Bone marrow (tissue), 2 donors: Measurements from ENCODE around the gene DOCK8.
"Not testable (repeated sequence)": the region's sequence is repeated elsewhere in the genome, so short reads cannot be mapped to it uniquely, and the experiment has no call there.

Experiments used
- DNase-seq, 2 donors: peaks; one replicate each; lab custom pipeline; 2025; lab: John Stamatoyannopoulos, UW

The DOCK8 gene

DNA sequence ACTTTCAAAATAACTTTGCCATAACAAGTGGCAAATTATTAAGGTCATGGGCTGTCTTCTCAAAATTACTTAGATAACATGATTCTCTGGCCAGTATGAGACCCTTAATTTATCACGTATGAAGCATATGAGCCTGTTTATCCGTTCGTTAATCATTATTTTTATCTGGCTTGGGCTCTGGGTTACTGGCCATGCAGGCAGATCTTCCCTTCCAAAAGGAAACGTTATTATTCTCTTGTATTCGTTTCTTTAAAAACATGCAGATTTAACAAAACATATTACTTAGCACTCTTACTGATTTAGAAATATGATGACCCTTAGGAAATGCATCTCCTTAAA, 148.6 kb downstream of the DOCK8 start:
- no peak for DNase-seq

DNA sequence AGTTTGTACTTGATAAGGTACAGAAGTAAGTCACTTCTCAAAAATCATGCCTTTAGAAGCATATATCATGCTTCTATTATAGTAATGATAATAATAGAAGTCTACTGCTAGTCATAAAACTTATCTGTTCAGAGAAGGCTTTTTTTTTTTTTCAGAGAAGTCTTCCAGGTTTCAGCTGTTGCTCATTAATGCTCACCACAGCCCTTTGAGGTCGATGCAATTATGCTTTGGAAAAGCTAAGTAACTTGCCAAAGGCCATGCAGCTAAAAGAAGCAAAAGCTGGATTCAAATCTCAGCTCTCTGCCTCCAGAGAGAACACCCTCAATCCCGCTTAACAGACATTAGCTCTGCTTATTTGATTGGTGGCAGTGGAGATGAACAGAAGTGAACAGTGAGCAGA, 150.8 kb downstream of the DOCK8 start:
- DNase-seq = no peak

- DNase-seq = no peak
These were observed 152.0 kb downstream of the DOCK8 start for GRCh38 chr9:366620-367019.

DNA sequence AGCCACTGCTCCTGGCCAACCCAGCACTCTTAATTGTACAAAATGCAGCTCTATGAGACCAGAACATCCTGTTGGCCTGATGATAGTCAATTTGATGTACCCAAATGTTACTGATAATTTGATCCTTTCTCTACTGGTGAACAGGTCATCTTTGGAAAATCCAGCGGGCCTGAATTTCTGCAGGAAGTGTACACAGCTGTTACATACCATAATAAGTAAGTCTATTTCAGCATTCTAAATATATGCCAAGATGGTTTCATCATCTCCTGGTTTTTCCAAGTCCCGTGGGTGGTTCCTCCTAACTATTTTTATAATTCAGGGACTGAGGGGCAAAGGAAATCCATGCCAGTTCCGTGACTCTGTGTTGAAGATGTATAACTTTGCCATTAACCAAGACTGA, 155.4 kb downstream of the DOCK8 start:
- DNase-seq = no peak

DNA sequence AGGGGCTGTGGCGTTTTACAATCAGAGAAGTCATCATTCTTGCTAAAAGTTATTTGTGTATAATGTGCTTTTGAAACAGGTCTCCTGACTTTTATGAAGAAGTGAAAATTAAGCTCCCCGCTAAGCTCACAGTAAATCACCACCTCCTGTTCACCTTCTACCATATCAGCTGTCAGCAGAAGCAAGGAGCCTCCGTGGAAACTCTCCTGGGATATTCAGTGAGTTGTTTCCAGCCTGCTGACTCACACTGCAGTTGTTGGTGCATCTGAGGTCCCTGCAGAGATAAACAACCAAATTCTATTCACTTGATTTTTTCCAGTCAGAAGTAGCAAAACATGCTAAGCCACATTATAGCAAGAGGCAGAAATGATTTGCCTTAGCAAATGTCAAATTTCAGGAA, 156.7 kb downstream of the DOCK8 start:
- no peak for DNase-seq

- no peak for DNase-seq
These were observed 157.5 kb downstream of the DOCK8 start for GRCh38 chr9:372128-372527.

- no peak for DNase-seq
These were observed 159.1 kb downstream of the DOCK8 start for GRCh38 chr9:373759-374206.

DNA sequence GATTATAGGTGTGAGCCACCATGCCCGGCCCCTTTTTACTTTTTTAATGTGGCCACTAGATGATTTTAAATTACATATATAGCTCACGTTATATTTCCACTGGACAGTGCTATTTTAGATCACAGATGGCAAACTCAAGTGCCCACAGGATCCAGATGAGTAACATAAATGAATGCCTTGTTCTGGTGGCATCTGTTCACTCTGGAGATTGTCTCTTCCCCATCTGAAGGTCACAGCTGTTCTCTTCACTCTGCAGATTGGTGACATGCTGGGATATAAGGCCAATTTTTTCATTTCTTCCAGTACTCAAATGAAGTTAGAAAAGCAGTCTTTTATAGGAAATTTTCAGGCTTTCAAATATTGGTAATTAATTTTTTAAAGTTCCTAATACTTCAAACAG, 160.1 kb downstream of the DOCK8 start:
- DNase-seq = no peak

DNA sequence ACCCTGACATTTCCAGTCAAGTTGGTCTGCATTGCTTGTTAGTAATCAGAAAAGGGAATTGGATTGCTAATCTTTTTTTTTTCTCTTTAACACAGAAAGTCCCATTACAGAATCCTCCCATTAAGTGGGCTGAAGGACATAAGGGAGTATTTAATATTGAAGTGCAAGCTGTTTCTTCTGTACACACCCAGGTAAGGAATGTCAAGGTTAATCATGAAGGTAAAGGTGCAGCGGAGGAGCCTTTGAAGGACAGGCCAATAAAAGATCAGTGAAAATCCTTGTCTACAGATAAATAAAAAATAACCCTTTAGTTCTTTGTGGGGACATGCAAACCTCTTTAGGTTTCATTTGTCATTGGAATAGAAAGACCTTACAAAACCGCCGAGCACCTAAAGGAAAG, 161.4 kb downstream of the DOCK8 start:
- DNase-seq = no peak

DNA sequence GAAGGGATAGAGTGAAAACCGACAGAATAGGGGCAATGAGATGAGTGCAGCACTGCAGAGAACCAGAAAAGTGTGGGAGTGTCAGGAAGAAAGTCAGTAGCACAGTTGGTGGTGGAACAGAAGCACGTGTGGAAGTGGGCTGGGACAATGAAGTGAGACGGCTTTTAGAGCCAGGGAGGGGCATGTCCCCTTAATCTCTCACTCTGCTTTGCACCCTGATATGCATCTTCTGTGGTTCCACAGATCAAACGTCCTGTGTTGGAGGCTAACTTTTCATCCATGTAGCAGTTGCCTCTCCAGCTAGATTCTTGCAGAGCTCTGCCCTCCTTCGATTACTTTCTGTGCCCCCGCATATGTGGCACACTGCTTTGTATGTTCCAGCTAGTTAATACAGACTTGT, 163.6 kb downstream of the DOCK8 start:
- DNase-seq = no peak

DNA sequence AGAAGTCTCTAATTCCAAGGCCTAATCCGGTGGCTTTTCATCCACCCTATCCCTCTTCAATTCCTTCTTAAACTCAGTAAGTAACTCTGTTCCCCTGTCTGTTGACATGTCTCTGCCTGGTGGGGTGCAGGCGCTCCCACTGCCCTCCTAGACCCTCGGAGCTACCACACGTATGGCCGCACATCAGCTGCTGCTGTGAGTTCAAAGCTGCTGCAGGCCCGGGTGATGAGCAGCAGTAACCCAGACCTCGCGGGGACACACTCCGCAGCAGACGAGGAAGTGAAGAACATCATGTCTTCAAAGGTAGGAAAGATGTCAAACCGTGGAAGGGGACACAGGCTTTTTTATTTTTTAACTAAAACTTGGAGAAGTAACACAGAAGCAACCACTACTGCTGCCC, 167.7 kb downstream of the DOCK8 start:
- DNase-seq = no peak

DNA sequence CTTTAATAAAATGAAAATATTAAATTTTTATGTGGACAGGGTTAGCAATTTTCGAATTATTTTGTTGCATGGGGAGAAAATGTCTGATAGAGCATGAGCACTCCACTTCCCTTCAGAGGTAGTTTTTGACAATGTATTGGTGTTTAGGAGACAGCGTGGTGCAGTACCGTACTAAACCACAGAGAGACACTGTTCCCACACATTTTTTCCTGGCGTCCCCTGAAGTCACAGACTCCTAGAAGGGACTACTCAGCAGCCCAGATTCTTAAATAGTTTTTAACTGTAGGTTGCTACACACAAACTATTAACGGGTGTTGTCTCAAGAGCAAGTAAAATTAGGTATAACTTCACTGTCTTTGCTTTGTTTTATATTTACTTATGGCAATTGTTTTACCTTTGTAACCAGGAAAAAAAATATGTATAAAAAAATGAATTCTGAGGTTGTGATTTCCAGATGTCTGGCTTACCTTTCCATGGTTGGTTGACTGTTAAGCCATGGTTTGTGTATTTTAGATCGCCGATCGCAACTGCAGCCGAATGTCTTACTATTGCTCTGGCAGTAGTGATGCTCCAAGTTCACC, 171.2 kb downstream of the DOCK8 start:
- DNase-seq = no peak

- DNase-seq = no peak
These were observed 174.5 kb downstream of the DOCK8 start for GRCh38 chr9:389159-389558.

DNA sequence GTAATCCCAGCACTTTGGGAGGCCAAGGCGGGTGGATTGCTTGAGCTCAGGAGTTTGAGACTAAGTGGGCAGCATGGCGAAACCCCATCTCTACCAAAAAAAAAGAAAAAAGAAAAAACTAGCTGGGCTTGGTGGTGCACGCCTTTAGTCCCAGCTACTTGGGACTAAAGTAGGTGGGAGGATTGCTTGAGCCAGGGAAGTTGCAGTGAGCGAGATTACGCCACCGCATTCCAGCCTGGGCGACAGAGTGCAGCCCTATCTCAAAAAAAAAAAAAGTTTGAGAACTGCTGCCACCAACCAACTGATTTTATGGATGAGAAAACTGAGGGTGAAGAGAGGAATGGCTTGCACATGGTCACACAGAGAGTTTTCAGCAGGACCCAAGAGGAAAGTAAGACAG, 175.1 kb downstream of the DOCK8 start:
- no peak for DNase-seq

DNA sequence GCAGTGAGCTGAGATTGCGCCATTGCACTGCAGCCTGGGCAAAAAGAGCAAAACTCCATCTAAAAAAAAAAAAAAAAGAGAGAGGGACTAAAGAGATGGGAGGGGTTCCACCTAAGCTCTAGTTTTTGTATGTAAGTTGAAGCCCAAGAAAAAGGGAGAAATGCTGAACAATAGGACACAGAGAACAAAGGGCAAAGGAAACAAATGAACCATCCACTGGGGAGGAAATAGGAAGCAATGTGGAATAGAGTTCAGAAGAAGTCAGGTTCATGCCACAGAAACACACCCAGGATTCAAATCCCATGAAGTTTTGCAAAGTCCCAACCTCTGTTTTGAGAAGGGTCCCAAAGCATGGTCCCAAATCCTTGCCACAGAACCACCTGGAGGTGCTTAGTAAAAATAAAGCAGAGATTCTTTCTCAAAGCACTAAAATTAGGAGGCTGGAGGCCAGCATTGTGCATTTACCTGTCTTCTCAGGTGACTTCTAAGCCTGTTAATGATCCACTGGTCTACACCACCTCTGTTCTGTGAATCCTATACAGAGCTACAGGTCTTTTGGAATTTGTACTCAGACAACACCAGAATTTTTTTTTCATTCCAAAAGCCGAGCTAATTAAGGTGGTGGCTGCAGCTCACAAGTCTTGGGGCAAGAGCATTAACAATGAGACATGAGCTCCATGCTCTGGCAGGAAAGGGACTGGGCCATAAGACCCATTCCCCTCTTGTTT, 177.6 kb downstream of the DOCK8 start:
- DNase-seq = no peak

- no peak for DNase-seq
These were observed 179.8 kb downstream of the DOCK8 start for GRCh38 chr9:394347-395052.

DNA sequence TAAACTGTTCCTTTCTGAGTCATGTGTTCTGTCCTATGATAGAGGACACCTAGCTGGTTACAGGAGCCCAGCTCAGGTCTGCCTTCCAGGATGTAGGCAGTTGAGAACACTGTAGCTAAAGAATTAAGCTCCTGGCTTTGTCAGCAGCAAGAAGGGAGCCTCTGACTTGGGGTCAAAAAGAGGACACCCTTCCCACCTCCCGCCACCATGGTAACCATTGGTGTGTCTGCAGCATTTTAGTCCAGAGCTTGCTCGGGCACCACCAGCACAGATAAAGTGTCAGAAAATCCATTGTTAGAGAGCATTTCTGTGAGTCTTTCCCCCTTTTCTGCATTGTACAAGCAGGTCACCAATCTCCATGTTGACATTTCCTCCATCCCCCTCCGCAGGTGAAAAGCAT, 181.7 kb downstream of the DOCK8 start:
- no peak for DNase-seq

- no peak for DNase-seq
These were observed 183.4 kb downstream of the DOCK8 start for GRCh38 chr9:398085-398484.

DNA sequence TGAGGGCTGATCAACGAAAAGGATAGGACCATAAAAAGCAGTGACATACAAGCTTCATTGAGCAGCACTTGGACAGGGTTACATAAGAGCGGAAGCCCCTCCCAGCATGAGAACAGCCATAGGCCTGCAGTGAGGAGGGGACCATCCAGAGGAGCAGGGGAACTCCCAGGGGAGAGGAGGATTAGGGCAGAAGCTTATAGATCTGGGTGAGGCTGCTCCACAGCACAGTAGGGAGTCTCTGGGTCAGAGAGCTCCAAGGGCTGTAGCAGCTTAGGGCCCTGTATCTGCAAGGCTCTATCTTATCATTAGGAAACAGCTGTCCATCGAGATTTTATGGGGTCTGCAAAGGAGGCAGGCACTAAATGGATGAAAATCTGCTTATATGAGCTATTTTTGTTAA, 186.6 kb downstream of the DOCK8 start:
- no peak for DNase-seq

DNA sequence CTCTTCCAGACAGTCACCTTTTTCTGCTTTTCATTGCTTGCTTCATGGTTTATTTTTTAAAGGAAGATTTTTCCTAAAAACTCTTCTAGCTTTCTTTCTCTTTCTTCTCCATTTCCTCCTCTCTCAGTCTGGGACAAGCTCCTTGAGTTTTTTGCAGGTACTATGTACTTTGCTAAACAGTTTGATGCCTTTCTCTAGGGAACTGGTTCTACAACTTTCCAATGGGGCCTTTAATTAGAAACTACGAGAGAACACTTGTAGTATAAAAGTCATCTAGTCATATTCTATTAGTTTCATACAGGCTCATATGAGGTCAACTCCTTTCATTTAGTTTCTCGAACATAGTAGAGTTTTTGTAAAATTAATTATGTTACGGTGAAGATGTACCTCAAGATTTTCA, 189.6 kb downstream of the DOCK8 start:
- DNase-seq = no peak

DNA sequence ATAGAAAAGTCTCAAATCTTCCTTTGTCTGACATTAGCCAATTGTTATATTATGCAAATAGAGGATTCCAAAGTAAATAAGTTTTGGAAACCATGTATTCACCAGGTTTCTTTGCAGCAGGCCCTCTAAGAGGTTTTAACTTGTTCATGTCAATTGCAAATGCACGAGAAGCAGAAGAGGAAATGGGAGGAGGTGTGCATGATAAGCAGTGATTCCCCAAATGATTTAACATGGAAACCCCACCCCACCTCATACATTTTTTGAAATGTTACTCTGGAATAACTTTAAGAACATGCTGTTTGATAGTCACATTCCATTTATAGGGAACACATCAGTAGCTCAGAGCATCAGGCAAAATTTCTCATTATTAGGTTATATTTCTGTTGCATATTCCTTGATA, 190.7 kb downstream of the DOCK8 start:
- no peak for DNase-seq

- DNase-seq = no peak
These were observed 192.4 kb downstream of the DOCK8 start for GRCh38 chr9:406886-407654.

- not testable (repeated sequence) for DNase-seq
These were observed 195.0 kb downstream of the DOCK8 start for GRCh38 chr9:409655-410054.
